GM21786 (cell line): ENCODE measurements around the gene MPZL1.
"Not testable (repeated sequence)": the region's sequence is repeated elsewhere in the genome, so short reads cannot be mapped to it uniquely, and the experiment has no call there.

ENCODE experiments used
- ATAC-seq: cut with Tn5 transposase; IDR thresholded peaks from one replicate; pipeline ENCODE4 v1.9.1; 2021; ENCODE audit not compliant: unreplicated experiment

Gene MPZL1

GRCh38 chr1:167806235-167806634 is 84.5 kb downstream of the MPZL1 start:
- not testable (repeated sequence) for ATAC-seq

DNA sequence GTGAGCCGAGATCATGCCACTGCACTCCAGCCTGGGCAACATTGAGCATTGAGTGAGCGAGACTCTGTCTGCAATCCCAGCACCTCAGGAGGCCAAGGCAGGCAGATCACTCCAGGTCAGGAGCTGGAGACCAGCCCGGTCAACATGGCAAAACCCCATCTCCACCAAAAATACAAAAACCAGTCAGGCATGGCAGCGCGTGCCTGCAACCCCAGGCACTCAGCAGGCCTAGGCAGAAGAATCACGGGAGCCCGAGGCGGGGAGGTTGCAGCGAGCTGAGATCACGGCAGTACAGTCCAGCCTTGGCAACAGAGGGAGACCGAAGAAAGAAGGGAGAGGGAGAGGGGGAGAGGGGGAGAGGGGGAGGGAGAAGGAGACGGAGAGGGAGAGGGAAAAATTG is 84.9 kb downstream of the MPZL1 start:
- not testable (repeated sequence) for ATAC-seq

DNA sequence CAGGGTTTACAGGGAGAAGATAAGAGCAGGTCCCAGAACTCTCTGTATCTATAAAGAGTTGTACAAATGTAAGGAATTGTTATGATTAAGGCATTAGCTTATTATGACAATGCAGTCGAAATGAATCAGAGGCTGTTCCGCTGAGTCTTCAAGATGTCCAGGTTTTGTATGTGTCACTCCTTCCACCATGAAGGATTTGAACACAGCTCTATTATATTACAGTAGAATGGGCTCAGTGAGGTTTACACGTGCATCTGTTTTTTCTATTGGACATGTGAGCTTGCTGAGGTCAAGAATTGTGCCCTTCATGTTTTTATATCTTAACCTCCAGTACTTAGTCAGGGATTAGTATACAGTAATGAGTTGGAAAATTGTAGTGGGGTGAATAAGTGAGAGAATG is 86.3 kb downstream of the MPZL1 start:
- ATAC-seq: no peak

DNA sequence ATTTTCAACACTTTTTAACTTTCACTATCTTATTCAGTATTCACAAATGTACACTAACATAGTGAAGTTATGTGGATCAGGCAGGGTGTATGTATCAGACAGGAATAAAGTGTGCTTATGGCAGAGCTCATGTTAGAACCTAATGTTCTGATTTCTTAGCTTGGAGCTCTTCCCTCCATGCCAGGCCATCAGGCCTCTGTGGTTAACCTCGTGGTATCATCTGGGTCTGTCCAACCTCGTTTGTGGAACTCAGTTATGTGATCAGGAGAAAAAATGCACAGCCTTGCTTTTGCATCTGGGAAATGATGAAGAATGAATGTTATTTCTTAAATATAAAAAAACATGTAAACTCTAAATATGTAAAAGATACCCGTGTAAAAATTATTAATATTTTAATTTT is 86.9 kb downstream of the MPZL1 start:
- ATAC-seq: no peak

- no peak for ATAC-seq
Measured at GRCh38 chr1:167812972-167813371, 91.2 kb downstream of the MPZL1 start.

- ATAC-seq: no peak
Measured at GRCh38 chr1:167815650-167816049, 93.9 kb downstream of the MPZL1 start.

DNA sequence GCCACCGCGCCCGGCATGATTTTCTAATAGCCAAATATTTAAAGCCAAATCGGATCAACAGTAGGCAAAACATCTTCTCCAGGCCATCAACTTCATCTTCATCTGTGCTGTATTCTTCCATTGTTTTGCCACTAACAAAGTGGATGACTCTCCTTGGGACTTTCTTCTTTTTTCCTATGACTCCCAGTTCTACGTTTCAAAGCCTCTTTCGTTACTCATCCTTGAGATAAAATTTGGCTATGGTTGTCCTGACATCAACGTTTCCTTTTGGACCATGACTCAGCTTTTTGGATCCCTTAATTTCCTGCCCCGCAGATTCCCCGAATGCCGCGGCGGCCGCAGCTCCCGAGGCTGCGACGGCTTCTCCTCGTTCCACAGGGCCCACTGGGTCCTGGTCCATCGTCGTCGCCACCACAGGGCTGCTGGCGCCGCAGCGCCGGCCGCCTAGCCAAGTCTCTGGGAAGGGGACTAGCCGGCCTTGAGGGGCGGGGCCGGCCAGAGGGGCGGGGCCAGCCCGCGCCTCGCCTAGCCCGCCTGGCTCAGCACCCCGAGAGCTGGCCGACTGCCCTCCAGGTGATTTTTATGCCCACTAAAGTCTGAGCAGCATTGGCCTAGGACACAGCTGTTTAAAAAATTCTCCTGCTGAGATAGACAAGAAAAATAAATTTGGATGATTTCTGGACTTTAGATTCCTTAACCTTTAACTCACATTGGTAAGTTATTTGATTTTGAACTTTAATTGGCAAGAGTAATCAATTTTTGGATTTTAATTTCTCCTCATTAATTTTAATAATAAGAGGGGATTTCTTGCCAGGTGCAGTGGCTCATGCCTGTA is 98.3 kb downstream of the MPZL1 start:
- no peak for ATAC-seq

DNA sequence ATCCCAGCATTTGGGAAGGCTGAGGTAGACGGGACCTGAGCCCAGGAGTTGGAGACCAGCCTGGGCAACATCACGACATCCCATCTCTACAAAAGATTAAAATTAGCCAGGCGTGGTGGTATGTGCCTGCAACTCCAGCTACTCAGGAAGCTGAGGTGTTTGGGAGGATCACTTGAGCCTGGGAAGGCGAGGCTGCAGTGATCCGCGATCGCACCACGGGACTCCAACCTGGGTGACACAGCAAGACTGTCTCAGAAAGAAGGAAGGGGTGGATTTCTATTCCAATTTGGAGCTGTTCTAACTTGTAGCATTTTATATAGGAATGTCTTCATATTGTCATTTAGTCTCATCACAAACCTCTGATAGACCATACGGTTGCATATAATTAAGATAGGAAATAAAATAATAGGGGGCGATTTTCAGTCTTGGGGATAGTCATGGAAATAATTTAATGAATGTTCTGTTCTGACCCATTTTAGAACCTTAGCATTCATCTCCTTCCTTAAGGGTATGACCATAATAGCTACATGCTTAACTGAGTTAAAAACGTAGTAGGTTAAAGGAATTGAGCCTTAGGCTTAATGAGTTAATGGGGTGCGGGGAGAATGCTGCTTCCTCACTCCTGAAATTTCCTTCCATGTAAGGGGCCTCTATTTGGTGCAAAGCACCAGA is 99.0 kb downstream of the MPZL1 start:
- no peak for ATAC-seq

GRCh38 chr1:167821356-167821685 is 99.5 kb downstream of the MPZL1 start:
- no peak for ATAC-seq

- no peak for ATAC-seq
Measured at GRCh38 chr1:167821969-167822685, 100.3 kb downstream of the MPZL1 start.

GRCh38 chr1:167824163-167824794 is 102.5 kb downstream of the MPZL1 start:
- ATAC-seq: no peak

DNA sequence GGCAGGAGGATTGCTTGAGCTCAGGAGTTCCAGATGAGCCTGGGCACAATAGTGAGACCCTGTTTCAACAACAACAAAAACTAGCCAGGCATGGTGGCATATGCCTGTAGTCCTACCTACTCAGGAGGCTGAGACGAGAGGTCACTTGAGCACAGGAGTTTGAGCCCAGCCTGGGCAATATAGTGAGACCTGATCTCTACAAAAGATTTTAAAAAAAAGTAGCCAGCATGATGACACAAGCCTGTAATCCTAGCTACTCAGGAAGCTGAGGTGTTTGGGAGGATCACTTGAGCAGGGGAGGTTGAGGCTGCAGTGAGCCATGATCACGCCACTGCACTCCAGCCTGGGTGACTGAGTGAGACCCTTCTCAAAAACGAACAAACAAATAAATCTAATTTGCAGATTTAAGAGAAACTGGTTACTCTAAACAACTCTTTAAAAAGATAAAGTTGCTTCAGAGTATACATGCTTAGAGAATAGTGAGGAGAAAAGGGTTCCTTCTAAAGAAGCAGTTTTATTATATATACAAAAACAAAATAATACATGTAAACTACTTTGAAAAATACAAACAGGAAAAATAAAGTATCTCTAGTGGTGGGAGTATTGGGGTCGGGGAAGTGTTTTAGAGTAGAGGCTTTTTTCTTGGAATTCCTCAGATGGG is 103.8 kb downstream of the MPZL1 start:
- ATAC-seq: no peak

- no peak for ATAC-seq
Measured at GRCh38 chr1:167826127-167826526, 104.3 kb downstream of the MPZL1 start.

DNA sequence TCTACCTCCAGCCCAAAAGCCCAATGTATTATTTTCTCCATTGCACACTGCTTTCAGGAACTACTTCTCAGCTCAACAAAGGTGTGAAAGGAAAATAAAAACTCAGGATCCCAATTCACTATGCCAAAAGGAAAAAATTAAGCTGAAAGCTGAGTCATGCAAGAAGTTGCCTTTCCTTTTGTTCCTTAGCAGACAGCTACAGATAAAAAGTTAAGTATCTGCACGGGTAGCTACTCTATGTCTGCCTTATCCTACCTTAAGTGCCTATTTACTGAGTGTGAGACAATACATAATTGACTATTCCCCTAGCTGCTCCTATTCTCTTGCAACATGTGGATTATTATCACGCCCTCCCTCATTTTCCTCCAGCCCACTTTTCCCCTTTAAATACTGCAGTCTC is 108.1 kb downstream of the MPZL1 start:
- no peak for ATAC-seq

GRCh38 chr1:167830668-167831067 is 108.9 kb downstream of the MPZL1 start:
- not testable (repeated sequence) for ATAC-seq

DNA sequence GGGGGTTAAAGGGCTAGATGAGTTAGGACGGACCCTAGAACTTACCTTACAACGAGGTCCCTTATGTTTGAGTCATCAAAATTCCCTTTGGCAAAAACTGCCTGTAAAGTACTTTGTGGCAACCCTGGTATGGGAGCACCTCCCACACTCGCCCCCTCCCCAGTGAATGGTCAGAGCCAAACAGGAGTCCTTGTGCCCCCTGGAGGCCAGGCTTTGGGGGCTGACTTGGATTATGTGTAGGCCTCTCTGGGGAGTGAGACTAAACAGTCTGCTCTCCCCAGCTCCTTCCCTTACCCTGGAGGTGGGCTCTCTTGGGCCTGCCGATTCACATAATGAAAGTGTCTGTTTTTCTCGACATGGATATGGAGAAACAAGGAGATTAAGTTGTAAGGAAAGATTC is 110.9 kb downstream of the MPZL1 start:
- no peak for ATAC-seq

DNA sequence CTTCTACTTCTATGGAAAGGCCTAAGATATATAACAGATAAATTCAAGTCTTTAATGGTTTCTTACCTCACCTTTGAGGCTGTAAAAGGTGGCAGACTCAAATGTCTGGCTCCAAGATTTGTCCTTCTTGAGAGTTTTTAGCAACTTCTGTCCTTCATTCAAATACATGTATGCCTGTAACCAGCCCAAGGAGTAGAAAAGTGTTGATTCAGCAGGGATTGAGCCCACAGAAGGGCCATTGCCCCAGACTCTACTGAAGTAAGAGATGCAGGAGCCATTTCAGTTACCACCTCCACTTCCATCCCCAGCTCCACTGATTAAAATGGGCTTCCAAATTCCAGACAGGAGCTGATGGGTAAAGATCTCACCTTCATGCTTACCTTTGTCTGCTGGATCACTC is 112.1 kb downstream of the MPZL1 start:
- no peak for ATAC-seq

DNA sequence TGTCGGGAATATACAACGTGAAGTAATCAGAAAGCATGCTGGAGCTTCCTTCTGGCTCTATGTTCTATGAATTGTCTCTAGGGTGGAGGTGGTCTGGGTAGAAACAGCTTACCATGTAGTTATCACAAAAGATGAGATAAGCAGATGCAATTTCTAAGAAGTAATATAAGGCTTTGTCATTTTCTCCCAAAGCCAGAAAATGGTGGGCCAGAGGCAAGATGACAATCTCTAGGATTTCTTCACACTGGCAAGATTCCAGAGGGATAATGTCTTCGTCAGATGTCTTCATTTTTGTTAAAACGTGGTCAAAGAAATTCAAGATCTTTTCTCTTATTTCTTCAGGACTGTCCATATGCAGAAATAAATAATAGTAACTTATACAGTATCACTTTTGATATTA is 114.4 kb downstream of the MPZL1 start:
- no peak for ATAC-seq

GRCh38 chr1:167837326-167837725 is 115.5 kb downstream of the MPZL1 start:
- ATAC-seq: no peak

DNA sequence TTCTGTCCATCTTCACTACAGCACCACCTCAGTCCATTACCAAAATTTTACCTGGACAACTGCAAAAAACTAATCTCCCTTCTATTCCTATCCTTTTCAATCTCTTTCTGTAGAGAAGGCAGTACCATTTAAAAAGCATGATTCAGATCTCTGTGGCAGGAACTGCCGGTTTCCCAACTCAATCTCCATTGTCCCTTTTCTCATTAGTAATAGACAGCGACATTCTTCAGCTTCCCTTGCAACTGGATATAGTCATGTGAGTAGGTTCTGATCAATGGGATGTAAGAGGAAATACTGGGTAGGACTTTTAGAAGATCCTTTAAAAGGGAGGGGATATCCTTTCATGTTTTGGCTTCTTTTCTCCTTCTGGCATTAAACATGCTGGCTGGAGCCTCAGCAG is 117.2 kb downstream of the MPZL1 start:
- no peak for ATAC-seq
